Epithelial cell of esophagus (primary cell): ENCODE measurements around the gene CCNY.
A peak's percentile ranks its signal among the peaks of the same experiment; 100 is the strongest.
"Not testable (repeated sequence)": the region's sequence is repeated elsewhere in the genome, so short reads cannot be mapped to it uniquely, and the experiment has no call there.

Source experiments
- DNase-seq: peaks from one replicate; pipeline ENCODE4 v3.0.0; 2010; ENCODE audit warnings: low read depth
- H3K4me3 ChIP-seq: 2 replicates; pipeline ENCODE4 v1.5.1; 2011; ENCODE audit warnings: mild to moderate bottlenecking, low read length, control low read depth
- TF ChIP-seq, protein P1 (sequence below): IDR thresholded peaks from 2 replicates; pipeline ENCODE4 v1.5.1; 2011; ENCODE audit warnings: low read depth, mild to moderate bottlenecking, low read length, control low read depth, inconsistent platforms; ENCODE audit not compliant: insufficient read depth; ENCODE audit errors: missing control alignments

Gene CCNY

DNA sequence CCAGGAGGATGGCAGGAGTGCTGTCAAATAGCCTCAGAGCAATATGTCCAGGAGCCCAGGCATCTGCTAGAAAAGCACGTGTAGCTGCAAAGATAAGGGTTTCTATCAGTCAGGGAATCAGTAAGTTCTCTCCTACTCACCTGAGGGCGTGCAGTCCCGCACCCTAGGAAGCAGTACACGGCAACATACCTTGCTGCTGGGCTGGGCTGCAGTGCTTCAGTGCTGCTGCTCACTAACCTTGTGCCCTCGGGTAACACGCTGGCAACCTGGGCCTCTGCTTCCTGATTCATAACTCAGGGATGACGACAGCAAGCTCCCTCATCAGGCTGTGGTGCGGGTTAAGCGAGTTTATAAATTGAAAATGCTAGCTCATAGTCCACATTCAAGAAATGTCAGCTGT lies 29.5 kb upstream of the CCNY start:
- peak; percentile 99 for DNase-seq
- TF ChIP-seq, protein P1, sequence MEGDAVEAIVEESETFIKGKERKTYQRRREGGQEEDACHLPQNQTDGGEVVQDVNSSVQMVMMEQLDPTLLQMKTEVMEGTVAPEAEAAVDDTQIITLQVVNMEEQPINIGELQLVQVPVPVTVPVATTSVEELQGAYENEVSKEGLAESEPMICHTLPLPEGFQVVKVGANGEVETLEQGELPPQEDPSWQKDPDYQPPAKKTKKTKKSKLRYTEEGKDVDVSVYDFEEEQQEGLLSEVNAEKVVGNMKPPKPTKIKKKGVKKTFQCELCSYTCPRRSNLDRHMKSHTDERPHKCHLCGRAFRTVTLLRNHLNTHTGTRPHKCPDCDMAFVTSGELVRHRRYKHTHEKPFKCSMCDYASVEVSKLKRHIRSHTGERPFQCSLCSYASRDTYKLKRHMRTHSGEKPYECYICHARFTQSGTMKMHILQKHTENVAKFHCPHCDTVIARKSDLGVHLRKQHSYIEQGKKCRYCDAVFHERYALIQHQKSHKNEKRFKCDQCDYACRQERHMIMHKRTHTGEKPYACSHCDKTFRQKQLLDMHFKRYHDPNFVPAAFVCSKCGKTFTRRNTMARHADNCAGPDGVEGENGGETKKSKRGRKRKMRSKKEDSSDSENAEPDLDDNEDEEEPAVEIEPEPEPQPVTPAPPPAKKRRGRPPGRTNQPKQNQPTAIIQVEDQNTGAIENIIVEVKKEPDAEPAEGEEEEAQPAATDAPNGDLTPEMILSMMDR = no peak

DNA sequence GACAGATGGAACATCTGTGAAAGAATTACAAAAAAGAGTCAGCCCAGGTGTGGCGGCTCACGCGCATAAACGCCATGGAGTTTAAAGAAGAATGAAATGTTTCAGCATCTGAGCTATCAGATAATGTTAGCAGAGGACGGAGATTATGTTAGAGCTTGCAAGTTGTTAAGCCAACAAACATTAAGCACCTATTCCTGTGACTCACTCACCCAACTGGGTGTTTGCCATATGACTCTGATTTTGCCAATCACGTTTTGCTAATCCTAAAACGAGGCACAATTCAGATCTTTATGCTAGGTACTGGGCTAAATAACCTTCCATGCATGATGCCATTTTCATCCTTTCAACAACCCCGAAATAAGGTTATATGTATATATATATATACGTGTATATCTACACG lies 29.0 kb upstream of the CCNY start:
- TF ChIP-seq, protein P1 = no peak
- DNase-seq = peak; percentile 89
- H3K4me3 ChIP-seq = no peak overlapping the region

More for the DNA sequence above, 29.5 kb upstream of the CCNY start:
- H3K4me3 ChIP-seq = no peak overlapping the region

DNA sequence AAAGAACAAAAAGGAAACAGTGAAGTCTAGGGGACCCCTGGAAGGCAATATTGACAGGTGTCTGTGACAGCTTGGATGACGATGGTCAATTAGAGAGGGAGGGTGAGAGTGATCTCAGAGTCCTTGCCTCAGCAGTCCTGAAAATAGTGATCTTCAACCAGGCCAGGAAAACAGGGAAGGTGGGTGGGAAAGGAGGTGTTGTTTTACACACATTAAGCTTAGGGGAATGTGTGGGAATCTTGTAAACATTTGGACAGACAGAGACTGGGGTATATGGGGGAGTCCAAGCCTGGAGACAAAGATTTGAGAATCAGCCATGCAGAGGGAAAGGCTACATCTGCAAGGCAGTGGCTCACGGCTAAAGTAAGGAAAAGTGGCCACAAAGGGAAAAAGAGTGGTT lies 27.5 kb upstream of the CCNY start:
- TF ChIP-seq, protein P1 = no peak
- H3K4me3 ChIP-seq = no peak overlapping the region
- DNase-seq = no peak

DNA sequence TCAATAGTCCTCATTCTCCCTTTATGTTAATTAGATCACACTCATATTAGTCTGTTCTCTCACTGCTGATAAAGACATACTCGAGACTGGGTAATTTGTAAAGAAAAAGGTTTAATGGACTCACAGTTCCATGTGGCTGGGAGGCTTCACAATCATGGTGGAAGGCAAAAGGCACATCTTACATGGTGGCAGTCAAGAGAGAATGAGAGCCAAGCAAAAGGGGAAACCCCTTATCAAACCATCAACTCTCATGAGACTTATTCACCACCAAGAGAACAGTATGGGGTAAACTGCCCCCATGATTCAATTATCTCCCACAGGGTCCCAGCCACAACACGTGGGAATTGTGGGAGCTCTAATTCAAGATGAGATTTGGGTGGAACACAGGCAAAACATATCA lies 22.2 kb upstream of the CCNY start:
- not testable (repeated sequence) for DNase-seq

DNA sequence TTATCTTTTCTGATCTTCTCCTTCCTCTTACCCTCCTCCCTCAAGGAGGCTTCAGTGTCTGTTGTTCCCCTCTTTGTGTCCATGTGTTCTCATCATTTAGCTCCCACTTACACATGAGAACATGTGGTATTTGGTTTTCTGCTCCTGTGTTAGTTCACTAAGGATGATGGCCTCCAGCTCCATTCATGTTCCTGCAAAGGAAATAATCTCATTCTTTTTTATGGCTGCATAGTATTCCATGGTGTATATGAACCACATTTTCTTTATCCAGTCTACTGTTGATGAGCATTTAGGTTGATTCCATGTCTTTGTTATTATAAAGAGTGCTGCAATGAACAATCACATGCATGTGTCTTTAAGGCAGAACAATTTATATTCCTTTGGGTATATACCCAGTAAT lies 21.1 kb upstream of the CCNY start:
- H3K4me3 ChIP-seq, DNase-seq: not testable (repeated sequence)

More for the DNA sequence above, 22.2 kb upstream of the CCNY start:
- H3K4me3 ChIP-seq = not testable (repeated sequence)

DNA sequence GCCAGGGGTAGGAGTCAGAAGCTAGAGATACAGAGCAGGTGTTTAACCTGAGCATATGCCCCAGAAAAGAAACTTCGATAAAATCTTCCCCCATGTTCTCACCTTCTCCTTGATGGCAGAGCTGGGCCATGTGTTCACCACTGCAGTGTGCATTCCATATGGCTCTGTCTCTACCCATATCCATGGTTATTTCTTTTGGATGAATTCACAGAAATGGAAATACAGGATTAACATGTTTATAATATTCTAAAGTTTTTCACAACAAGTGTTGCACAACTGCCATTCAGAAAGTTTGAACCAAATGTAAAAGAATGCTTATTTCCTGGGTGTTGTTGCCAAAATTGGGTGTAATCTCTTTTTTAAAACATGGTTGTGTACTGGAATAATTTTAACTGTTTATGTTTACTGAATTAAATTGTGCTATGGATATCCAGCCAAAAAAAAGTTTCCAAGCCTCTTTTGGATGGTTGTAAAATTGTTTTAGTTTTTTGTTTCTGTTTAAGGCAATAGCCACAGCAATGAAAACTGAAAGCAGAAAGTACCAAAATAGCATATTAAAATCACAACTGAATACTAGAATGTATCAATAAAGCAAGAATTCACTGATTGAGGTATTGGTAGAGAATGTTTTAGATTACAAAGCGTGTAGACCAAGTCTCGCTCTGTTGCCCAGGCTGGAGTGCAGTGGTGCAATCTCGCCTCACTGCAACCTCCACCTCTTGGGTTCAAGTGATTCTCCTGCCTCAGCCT lies 19.9 kb upstream of the CCNY start:
- TF ChIP-seq, protein P1 = no peak
- DNase-seq = no peak
- H3K4me3 ChIP-seq = no peak overlapping the region

DNA sequence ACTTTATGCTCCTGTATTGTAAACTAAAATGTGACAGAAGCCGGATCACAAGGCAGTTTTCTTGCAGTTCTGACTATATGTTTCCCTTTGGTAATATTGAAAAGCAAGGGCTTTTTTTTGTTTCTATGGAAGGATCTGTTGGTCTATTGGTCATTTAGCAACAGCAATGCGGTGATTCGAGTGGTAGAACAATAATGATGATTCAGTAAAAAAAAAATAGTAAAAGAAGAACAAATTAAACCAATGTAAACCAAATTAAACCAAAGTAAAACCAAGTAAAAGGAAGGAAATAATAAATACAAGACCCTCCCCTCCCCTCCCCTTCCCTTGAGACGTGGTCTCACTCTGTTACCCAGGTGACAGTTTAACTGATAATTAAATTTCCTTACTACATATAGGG lies 17.8 kb upstream of the CCNY start:
- H3K4me3 ChIP-seq = no peak overlapping the region
- TF ChIP-seq, protein P1 = no peak
- DNase-seq = no peak

DNA sequence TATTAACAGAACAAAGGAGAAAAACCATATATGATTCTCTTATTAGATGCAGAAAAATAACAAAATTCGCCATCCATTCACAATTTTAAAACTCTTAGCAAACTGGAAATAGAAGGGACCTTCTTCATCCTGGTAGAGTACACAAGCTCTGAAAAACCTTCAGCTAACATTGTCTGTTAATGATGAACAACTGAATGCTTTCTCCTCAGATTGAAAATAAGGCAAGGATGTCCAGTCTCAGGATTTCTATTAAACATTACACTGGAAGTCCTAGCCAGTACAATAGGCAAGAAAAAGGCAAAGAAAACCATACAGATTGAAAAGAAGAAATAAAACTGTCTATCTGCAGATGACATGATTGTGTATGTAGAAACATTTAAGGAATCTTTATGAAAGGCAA lies 16.0 kb upstream of the CCNY start:
- no peak for DNase-seq
- no peak overlapping the region for H3K4me3 ChIP-seq
- TF ChIP-seq, protein P1 = no peak
